Colon (tissue), 2 donors: ENCODE measurements around the gene PRPSAP1.

Experiments used
- FAIRE-seq: peaks from 2 replicates; lab custom pipeline; 2012; peaks lifted over from hg19 to GRCh38; lab: Jason Lieb, UNC
- donor health status: control.
- donor health status: control.

PRPSAP1 gene

DNA sequence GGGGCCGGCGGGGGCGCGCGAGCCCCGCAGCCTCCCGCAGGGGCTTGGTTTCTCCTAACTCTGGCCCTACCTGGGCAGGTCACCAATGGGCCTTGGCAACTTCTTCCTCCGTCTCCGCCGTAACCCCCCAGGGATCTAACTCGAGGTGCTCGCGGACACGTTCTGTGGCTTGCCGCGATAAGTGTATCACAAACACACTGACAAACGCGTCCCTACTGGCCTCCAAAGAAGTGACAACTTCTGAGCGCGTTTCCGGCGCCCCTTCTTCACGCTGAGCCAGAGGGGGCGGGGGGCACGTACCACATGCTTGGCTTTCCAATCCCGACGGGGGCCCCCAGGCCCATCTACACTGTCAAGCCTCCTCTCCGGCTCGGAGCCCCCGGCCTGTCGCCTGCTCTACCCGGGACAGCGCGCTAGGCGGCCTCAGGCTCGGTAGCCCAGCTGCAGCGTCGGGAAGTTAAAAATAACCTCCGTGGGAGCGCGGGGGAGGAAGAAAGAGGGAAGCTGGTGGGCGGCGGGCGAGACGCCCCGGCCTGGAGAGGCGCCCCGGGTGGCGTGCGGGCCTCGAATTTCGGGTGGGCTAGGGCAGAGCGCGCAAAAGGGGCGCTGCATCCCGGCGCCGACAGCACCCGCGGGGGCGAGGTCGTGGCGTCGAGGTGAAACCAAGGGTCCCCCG is 30.0 kb upstream of the PRPSAP1 start:
- FAIRE-seq: no peak

DNA sequence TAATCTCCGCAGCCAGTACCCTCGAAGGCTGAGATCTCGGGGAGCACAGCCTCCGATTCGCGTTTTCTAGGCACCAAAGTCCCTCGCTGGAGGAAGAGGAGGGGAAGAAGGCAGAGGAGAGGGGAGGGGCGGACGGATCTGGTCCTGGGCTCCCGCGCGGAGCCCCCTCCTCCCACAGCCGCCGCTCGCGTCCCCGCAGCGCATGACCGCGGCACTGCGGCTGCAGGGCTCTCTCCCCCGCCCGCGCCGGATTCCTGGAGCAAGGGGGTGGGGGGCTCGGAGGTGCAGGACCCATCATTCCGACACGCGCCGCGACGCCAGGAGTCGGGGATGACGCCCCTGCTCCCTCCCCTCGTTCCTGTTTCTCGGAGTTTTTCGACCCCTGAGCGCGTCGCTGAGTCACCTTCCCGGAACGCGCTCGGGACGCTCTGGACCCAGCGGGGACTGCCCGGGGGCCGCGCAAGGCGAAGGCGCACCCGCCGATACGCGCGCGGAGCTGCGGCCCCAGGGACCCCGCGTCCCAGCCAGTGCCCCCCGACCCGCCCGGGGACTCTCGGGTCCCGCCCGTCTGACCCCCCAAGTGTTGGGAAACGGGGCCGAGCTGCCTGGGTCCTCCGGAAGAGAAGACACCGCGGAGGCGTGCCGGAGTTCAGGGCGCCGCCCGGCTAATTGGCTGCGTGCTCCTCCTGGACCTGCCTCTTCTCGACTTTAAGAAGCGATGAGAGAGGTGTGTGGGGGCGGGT is 29.3 kb upstream of the PRPSAP1 start:
- FAIRE-seq: no peak

DNA sequence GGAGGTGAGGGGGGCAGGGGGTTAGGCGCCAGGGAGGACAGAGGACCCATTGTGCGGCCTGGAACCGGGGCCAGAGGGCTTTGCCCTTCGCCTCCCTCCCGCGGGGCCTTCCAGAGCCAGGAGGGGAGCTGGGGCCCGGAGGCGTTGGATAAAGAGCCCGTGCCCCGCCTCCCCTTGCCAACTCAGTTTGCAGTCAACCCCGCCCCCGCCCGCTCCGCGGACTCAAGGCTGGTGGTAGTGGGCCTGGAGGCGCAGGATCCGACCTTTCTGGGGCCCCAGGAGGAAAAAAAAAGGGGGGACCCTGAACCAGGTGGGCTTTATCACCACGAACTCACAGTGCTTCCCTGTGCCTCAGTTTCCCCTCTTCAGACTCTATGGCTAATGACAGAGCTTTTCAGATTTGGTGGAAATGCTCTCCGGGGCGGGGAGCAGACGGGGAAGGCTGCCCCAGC is 28.7 kb upstream of the PRPSAP1 start:
- FAIRE-seq: no peak

DNA sequence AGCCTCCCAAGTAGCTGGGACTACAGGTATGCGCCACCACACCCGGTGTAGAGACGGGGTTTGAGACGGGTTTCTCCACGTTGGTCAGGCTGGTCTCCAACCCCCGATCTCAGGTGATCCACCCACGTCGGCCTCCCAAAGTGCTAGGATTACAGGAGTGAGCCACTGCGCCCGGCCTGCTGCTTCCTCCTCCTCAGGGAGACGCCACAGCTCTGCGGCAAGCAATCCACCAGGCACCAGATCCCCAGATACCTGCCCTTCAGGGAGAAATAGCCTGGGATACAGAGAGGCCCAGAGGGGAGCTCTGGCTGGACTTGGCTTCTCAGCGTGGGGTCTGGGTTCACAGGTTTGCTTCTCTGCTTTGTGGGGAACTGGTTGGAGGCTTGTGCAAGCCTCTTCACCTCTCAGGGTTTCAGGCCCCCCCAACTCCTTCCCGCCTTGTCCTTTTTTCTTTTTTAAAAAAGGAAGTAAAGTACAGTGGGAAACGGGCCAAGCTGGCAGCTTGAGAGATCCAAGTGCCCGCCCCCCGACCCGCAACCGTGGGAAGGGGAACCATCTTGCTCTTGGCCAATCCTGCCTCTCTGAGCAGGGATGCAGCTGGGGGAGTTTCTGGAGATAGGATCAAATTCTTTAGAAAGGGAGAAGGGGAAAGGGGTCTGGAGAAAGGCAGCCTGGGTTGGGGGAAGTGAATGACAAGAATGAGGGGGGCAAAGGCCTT is 28.1 kb upstream of the PRPSAP1 start:
- no peak for FAIRE-seq

DNA sequence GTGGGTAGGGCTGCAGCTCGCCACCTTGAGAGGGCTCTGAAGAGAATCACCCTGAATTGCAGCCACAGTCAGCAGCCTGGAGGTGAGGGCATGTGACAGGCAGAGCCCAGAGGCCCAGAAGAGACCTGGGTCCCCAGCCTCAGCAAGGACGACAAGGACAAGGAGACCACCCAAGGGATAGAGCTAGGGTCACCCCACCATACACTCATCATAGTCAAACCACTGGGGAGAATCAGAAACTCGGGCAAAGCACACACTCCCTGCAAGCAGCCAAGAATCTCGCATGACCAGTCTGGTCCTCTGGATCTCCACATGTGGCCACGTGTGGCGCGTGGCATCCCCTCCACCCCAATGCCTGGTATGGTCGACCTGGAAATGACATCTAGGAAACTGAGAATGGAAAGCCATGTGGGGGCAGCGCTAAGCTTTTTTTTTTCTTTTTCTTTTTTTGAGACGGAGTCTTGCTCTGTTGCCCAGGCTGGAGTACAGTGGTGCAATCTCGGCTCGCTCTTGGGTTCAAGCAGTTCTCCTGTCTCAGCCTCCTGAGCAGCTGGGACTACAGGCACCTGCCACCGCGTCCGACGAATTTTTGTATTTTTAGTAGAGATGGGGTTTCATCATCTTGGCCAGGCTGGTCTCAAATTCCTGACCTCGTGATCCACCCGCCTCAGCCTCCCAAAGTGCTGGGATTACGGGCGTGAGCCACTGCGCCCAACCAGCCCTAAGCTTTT is 26.1 kb upstream of the PRPSAP1 start:
- FAIRE-seq: no peak

DNA sequence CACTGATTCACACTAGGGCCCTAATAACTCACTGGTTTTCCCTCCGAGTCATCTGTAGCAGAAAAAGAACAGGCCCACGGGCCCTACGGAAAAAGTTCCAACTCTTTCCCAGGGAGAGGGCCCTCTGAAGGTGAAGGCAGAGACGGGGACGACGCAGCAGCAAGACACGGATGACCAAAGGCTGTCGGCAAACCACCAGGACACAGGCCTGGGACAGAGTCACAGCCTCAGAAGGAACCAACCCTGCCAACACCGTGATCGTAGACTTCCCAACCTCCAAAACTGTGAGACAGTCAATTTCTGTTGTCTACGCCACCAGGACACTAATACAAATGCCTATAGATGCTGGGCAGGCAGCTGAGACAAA is 25.5 kb upstream of the PRPSAP1 start:
- FAIRE-seq: no peak

DNA sequence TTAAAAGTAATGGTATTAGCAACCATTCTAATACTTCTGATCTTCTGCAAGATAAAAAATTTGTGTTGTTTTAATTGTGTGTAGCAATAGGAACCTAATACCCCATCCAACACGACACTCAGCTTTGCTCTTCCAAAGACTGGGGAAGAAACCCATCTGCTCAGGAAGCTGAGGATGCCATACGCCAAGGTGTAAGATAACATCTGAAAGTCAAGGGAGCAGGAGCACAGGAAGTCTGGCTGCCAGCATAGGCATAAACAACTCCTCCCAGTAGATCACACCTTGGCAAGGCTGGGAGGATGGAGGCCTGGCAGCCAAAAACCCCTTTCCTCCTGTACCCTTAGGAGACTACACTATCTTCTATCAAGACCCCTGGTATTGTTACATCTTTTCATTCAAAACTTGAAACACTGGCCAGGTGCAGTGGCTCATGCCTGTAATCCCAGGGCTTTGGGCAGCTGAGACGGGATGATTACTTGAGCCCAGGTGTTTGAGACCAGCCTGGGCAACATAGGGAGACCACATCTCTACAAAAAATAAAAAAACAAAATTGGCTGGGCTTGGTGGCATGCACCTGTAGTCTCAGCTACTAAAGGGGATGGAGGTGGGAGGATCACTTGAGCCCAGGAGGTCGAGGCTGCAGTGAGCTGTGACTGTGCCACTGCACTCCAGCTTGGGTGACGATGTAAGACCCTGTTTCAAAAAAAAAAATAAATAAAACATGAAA is 25.0 kb upstream of the PRPSAP1 start:
- FAIRE-seq: no peak

DNA sequence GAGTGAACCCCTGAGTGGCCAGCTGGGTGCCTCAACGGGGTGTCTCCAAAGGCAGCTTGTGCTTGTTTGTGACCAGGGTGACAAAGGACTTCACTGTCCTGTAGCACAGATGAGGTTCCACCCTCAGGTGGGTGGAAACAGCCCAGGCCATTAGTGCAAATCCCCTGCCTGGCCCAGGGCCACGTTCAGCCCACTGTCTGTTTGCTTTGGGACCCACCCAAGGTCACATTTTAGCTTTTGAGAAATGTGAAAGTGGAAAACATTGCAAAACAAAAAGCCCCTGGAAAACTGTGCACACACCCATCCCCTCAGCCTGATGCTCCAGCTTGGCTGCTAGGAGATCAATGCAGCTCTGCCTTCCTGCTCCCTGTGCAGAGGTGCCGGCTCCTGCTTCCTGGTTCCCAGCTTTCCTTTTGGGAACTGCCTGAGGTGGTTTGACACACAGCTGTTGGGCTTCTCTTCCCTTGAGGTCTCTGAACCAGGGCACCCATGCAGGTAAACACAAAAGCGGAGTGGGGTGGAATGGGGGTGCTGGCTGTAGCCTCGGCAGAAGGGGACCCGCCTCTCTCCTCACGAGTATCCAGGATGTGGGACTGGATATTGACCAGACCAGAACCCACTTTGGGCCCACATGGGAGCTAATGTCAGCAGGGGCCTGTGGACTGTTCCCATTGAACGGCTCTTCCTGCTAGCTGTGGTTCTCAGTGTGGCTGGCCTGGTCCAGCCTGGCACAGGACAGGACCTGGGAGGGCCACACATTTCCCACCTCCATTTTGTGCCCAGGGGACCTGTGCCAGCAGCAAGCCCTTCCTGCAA is 22.8 kb upstream of the PRPSAP1 start:
- no peak for FAIRE-seq

DNA sequence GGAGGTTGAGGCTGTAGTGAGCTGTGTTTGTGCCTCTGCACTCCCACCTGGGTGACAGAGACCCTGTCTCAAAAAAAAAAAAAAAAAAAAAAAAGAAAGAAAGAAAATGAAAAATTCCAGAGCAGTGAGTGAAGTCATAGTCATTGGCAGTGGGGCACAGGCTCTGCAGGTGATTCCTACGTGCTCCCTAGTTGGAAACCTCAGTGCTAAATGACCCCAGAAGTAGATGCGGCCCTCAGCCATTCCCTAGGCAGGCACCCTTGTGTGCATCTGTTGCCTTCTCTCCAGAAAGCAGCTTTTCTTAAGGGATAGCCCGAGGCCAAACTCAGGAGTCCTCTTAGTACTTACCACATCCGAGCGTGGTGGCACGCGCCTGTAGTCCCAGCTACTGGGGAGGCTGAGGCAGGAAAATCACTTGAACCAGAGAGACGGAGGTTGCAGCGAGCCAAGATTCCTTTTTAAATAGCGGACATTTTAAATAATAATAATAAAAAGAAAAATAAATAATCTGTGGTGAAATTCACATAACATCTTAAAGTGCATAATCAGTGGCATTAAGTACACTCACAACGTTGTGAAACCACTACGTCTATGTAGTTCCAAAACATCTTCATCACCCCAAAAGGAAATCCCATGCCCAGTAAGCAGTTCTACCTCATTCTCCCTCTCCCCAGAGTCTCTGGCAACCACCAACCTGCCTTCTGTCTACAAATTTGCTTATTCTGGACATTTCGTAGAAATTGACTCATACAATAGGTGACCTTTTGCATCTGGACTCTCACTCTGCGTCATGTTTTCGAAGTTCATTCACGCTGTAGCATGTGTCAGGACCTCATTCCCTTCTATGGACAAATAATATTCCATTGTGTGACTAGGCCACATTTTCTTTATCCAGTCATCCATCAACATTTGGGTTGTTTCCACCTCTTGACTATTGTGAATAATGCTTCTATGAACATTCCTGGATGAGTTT is 18.2 kb upstream of the PRPSAP1 start:
- no peak for FAIRE-seq

DNA sequence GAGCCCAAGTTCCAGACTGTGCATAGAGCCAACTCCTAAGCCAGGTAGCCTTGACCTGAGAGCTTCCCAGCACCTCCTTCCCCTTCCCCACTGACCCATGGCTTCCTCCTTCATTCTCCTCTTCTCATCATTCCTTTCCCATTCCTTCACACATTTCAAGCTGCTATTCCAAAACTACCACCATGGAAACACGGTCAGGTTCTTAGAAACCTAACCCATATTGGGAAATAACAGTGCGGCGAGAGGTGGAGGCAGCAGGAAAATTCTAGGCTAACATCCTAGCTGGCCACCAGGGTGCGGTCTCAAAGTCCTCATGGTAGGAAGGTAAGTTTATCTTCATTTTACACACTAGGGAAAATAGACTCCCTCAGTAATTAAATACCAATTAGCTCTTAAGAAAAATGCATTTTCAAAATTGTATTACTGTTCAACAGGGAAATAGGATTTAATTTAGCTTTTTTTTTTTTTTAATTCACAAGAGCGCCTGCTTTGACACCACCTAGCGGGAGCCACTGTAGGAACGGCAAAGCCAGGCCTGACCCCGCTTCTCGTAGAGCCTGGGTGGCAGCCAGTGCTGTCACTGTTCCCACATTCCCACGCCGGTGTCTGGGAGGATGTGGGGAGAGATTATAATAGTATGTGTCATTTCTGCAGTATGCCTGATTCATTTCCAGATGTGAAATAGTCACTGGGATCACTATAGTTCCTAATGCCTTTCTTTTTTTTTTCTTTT is 16.7 kb upstream of the PRPSAP1 start:
- no peak for FAIRE-seq

DNA sequence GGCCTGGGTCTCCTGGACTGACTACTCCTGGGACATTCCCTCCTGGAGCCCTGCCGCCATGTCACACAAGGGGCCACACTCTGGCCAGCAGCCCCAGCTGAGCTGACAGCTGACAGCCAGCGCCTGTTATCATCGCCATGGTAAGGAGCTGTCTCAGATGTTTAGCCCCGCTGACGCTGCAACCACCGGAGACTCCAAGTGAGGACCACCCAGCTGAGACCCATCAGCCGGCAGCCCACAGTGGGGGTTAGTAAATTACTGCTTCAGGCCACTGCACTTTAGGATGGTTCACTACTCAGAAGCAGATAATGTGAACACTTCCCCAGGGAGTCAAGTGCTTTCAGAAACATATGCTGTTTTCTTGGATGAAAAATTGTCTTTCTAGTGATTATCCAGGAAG is 16.1 kb upstream of the PRPSAP1 start:
- no peak for FAIRE-seq

DNA sequence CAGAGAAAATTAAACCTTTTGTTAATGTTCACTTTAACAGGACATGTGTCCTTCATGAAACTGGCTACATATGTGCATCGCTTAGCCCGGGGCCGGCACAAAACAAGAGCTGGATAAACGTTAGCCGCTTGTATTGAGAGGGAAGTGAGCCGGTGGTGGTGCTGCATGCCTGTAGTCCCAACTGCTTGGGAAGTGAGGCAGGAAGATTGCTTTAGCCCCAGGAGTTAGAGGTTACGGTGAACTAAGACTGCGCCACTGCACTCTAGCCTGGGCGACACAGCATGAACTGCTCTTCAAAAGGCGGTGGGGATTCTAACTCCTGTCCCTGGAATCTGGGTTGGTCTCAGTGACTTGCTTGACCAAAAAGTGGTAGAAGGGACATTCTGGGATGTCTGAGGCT is 15.7 kb upstream of the PRPSAP1 start:
- no peak for FAIRE-seq

DNA sequence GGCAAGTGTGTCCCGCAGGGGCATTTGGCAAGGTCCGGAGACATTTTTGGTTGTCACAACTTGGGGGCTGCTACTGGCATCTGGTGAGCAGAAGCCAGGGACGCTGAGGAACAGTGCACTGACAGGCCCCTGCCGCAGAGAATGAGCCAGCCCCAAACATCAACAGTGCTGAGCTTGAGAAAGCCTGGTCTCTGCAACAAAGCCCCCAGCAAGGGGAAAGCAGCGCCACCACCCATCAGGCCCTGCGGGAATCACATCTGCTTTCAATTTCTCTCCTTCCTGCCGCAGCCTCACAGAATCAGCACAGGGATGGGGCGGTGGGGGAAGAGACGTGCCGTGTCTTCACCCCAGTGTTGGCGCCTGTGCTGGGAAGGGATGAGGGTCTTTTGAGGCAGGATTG is 14.8 kb upstream of the PRPSAP1 start:
- no peak for FAIRE-seq

DNA sequence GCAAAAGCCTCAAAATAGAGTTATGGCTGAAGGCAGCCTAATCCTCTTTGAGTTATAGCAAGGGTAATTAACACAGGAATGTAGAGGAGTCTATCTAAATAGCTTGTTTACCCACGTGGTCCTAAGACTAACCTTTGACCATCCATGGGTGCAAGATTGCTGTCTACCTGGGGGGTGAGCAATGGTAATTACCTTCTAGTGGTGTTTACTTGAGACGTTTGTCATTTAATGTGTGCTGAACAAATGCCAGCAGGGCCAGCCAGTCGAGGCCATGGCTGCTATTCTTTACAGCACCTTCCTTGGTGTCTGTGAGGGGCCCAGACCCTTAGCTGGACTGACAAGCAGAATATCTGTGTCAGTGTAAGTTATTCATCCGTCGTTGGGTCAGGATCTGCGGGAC is 13.9 kb upstream of the PRPSAP1 start:
- no peak for FAIRE-seq

DNA sequence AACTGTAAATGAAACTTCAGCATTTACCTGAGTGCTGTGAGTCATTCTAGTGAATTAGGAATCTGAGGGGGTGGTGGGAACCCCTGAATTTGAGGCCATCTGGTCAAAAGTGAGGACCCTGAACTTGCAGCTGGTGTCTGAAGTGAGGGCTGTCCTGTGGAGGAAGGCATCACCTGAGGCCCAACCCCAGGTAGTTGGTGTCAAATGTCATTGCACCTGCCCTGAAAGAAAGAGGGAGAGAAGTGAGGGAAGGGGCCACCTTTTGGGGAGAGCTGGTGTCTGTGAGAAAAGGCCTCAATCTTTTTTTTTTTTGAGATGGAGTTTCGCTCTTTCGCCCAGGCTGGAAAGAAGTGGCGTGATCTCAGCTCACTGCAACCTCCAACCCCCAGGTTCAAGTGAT is 12.5 kb upstream of the PRPSAP1 start:
- FAIRE-seq: no peak

DNA sequence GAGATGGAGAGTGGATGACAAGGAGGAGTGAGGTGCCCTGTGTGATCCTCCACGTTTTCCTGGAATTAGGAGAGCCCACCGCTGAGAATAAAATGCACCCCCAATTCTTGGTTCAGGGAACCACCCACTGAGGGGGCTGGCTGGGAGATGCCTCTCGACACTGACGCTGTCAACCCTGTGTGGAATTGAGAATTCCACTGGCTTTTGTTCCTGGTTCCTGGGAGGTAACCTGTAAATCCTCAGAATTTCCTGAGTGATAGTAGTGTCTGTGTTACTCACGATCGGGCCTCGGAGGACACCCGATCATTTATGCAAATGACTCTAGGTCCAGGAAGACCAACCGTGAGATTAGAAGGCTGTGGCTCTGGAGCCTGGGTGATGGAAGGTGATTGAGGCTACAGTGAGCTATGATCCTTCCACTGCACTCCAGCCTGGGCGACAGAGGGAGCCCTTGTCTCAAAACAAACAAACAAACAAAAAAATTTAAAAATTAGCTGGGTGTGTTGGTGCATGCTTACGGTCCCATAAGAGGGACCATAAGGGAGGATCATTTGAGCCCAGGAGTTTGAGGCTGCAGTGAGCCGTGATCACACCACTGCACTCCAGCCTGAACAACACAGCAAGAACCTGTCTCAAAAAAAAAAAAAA is 11.7 kb upstream of the PRPSAP1 start:
- no peak for FAIRE-seq

DNA sequence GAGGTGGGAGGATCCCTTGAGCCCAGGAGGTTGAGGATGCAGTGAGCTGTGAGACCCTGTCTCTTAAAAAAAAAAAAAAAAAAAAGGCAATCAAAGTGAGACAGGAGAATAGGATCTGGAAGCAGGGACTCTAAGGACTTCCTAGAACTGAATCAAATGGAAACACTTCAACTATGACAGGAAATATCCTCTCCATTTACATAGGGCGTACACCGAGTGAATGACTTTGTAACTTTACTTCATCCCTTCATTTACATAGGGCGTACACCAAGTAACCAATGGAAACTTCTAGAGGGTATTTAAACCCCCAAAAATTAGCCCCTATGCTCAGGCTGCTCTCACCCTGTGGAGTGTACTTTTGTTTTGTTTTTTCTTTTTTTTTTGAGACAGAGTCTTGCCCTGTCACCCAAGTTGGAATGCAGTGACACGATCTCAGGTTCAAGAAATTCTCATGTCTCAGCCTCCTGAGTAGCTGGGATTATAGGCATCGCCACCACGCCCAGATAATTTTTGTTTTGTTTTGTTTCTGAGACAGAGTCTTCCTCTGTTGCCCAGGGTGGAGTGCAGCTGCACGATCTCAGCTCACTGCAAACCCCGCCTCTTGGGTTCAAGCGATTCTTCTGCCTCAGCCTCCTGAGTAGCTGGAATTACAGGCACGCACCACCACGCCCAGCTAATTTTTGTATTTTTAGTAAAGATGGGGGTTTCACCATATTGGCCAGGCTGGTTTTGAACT is 9.6 kb upstream of the PRPSAP1 start:
- no peak for FAIRE-seq

DNA sequence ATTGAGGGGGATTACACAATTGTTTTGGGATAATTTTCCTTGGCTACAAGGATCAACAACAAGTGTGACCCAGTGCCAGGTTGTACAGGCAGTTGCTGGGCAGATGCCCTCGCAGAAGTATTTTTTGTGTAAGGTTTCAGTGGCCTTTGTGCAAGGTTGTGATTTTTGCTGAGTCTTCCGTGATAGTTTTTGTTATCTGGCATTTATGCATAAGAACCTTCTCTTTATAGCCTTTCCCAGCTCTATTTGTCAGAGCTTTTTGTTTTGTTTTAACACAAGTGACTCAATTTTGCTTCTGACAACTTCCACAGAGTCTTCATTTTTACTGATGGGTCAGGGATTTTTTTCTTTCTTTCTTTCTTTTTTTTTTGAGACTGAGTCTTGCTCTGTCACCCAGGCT is 6.7 kb upstream of the PRPSAP1 start:
- FAIRE-seq: no peak
